HG03045 (cell line): ENCODE results near the gene MACO1.
"Not testable (repeated sequence)": the region's sequence is repeated elsewhere in the genome, so short reads cannot be mapped to it uniquely, and the experiment has no call there.

Experiments used
- ATAC-seq: cut with Tn5 transposase; IDR thresholded peaks from one replicate; pipeline ENCODE4 v1.9.1; 2021; ENCODE audit warnings: mild to moderate bottlenecking, moderate library complexity; ENCODE audit not compliant: unreplicated experiment

The MACO1 gene

DNA sequence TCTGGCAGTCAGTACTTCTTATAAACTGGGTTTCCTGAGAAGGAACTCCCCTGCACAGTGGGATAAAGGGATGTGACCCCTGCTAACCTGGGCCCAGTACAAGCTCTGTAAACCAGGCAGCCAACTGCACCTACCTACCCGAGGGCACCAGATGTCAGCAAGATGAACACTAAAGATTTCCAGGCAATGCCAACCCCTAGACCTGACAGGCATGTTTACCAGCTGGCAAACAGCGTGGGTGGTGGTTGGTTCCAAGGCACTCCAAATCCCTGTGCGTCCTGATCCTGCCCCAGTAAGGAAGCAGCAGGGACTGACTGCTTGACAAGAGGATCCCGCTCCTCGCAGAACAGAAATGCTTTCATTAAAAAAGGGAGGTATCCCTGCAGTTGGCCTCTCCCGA lies 7.5 kb upstream of the MACO1 start:
- not testable (repeated sequence) for ATAC-seq

DNA sequence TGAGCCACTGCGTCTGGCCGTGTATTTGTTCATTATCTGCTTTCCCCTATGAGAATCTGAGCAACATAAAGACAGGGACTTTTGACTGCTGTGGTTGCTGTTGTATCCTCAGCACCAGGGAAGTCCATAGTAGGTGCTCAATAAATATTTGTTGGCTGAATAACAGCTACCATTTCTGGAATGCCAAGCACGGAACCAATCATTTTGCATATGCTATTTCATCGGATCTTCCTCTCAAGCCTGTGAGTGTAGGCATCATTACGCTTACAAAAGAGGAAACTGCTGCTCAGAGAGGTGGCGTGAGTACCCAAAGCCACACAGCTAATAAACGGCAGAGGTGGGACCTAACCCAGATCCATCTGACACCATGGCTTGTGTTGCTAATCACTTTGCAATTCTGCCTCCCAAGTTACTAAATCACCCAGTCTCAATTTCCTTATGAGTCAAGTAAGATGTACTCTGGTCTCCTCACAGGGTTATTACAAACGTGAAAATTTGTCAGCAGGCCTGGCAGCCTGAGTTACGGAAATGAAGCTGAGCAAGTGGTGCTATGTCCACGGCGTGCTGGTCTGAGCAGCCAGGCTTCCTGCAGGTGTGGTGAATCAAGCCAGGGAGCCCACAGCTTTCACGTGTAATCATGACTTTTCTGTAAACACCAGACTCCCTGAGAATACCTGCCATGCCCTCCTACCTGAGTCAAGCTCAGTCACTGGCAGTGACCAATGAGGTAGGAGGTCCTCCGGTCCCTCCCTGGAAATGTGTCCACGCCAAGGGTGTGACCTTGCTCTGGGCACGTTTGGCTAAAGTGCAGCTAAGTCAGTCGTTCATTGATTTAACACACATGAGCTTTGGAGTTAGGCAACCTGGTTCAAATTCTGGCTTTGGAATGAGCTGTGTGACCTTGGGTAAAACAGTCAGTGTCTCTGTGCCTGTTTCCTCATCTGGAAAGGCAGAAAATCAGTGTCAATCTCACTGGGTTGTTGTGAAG lies 5.3 kb upstream of the MACO1 start:
- no peak for ATAC-seq

DNA sequence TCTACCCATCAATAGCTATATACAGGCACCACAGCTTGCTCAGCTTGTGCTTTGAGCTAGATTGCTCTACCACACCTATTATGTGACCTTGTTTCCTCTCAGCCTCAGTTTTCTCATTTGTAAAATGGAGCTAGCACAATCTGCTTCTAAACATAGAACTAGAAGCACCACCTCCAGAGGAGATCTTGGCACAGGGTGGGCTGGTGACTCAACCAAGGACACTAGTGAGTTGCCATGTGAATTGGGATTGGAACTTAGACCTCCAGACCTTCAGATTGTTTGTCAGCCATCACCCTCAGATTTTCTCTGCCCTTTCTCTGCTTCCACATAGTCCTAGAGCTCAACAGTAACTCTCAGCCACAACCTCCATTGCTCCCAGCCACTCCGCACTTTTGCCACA lies 3.0 kb upstream of the MACO1 start:
- ATAC-seq = no peak

DNA sequence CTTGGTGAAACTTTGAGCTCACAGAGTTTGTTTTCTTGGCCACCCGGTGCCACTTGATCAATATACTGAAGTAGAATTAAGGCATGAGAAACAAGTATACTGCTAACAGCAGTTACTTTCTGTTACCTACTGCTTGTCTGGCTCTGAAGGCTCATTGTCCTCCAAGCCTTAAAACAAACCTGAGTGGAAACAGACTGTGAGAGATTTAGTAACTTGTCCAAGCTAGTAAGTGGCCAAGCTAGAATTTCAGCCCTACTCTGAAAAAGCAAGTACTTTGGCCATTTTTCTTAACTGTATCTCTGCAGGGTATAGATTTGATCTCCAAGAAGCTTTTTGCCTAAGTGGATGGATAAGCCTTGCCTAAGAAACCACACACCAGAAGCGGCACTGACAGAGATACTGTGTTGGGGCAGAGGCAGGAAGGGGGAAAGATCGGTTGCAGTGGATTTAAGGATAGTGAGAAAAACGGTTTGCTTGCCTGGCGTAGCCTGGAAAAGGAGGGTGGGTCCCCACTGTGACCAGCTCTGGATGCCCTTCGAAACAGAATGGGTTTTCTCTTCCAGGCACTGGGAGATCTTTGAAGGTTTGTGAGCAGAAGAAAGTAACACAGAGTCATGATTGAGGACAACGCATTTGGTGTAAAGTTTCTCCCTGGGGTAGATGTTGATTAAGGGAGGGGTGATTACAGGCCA lies 2.1 kb upstream of the MACO1 start:
- no peak for ATAC-seq

DNA sequence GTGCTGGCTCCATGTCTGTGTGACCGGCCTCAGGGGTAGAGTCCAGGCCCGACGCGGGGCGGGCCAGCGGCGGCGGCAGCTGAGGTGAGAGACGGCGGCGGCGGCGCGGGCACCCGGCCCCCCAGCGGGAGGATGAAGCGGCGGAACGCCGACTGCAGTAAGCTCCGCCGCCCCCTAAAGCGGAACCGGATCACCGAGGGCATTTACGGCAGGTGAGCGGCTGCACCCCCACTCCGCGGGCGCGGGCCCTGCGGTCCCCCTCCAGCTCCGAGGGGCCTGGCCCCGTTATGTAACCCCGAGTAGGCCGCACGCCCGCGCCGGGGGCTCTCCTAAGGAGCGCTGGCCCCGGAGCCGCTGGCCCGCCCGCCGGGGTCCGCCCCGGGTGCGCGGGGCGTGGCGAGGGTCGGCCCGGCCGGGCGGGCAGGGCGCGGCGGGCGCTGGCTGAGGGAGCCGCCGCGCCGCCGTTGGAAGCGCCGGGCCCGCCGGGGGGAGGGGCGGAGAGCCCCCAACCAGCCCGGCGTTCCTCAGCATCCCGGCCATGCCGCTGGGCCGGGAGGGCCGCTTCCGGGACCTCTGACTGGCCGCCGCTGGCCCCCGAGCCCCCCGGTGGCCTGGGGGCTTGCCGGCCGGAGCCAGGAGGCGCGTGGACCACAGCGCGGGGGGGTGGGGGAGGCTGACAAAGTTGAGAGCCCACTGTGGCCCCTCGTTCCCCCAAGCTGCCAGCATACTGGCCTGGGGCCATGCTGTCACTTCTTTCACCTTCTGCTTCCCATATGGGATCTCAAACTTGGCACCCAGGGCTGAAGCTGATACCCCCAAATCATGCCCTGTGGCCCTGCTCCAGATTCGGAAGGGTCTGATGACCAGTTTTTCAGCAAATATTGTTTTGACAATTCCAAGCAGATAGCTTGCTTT lies 527 bp downstream of the MACO1 start:
- ATAC-seq = peak; percentile 30

DNA sequence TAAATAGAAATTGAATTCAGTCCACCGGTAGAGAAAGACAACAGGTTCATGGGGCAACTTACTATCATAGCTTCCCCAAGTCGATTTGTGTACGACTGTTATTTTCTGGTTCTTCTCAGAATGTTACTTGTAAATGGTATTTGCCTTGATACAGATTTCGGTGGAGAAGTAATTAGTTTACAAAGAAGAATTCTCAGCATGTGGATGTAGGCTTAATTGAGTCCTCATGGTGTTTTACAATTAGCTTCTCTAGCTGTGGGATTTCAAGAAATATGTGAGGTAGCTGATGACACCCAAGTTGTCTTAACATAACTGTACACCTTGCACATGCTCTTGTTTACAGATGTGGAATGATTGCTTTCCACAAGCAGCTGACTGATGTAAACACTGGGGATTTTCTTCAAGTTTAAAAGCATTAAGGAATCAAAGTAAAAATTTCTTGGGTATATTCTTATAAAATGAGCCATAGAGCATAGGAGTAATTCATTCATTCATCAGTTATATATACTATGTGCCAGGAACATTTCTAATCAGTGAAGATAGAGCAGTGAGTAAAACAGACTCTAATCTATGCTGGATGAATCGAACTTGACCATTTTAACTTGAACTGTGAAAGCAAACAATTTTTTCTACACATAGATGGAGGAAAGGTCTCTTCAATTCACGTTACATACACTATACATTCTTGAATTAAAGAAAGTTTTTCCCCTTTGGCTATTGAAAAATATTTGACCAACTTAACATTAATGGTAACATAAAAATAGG lies 1.4 kb downstream of the MACO1 start:
- ATAC-seq = no peak

DNA sequence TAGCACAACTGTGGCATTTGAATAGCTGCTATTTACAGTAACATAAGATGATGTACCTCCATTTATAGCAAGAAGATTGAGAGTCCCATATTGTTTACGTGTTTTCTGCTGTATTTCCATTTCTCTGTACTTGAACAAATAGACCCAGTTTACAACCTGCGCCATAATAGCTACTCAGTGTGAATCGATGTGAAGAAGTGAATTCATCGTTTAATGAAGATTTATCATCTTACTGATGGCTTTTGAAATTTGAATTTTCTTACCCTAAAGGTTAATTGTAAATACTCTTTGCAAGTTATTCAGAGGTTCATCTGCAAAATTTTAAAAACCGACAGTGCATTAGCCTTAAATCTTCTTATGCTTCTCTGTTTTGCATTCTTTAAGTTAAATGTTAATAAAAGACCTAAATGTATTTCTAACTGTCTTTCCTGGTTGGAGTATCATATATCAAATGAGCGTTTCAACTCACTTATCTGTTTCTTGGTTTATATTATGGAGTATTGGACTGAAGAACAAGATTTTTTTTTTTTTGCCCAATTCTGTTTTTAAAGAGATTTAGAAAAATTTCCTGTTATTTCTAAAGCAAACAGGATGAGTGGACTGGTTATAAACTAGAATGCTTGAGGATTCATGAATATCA lies 2.2 kb downstream of the MACO1 start:
- ATAC-seq = no peak

DNA sequence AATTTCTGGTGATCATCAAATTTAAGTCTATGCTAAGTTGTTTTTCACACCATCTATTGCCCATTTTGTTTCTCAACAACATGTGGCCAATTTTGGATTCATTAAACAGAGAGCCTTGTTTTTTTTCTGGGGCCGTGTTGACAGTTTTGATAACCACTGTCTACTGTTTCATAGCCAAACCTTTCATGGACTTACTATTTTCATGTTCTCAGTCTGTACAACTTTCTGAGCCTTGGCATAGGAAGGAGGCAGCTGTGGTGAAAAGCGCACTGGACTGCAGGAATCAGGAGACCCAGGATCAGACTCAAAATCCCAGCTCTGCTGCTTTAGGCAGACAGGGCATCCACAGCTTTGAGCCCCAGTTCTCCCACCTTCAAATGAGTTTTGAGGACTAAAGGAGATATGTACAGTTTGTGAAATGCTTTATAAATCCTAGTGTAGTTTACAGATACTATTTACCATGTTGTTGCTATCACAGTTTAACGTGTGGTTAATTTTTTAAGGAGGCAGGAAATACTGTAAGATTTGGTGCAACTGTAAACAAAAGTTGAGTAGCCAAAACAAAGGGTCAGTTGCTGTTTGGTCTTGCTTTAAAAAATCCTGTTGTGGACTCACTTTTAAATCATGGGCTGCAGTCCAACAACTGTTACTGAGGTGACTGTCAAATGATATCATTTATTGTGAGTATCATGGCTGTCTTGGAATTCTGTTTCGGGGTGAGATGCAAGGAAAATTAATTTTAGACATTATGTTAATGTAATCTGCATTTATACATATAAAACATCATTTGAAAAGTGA lies 2.9 kb downstream of the MACO1 start:
- no peak for ATAC-seq

DNA sequence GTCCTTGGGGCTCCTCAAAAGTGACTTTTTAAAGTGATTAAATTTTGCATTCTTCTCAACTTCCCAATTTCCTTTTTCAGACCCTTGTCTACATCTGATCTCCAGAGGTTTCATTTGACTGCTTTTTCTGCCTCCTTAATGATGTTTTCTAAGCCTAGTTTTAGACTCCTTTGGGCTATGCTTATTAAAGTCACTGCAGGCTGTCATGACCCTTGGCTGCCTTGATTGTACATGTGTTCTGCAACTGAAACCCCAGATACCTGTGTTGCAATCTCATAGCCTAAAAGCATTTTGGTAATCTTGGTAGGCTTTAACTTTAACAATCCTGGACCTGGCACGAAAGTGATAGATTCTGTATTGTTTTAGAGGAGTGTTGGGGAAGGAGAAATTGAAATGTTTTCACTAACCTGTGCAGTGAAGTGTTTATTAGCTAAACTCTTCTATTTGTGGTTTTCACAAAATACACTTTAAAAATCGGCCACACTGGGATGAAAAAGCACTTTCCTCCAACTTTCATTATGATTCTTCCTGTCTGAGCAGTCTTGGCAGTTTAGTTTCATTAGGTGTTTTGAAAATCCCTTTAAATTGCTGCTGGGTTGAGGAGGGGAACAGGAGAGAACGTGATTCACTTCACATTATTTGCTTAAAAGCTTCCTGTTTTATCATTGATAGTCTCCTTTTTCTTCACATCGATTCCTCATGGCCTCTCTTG lies 4.9 kb downstream of the MACO1 start:
- ATAC-seq = no peak

DNA sequence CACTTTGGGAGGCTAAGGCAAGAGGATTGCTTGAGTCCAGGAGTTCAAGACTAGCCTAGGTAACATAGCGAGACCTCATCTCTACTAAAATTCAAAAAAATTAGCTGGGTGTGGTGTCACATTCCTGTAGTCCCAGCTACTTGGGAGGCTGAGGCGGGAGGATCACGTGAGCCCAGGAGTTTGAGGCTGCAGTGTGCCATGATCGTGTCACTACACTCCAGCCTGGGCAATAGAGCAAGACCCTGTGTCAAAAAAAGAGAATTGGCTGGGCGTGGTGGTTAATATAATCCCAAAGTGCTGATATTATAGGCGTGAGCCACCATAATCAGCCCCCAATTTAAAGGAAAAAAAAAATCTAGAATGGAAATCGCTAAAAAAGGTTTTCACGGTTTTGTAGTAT lies 7.0 kb downstream of the MACO1 start:
- no peak for ATAC-seq

DNA sequence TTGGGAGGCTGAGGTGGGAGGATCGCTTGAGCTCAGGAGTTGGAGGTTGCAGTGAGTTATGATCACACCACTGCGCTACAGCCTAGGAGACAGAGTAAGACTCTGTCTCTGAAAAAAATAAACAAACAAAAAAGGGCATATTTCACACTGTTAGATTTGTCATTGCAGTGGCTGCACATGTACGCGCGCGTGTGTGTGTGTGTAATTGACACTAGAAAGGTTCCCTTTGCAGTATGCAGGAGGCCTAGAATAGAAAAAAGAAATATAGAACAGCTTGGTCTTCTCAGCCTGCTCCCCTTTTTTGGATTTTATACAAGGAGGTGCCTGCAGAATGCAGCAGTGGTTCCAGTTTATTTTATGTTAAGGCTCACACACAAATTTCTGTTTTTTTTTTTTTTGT lies 8.6 kb downstream of the MACO1 start:
- no peak for ATAC-seq

DNA sequence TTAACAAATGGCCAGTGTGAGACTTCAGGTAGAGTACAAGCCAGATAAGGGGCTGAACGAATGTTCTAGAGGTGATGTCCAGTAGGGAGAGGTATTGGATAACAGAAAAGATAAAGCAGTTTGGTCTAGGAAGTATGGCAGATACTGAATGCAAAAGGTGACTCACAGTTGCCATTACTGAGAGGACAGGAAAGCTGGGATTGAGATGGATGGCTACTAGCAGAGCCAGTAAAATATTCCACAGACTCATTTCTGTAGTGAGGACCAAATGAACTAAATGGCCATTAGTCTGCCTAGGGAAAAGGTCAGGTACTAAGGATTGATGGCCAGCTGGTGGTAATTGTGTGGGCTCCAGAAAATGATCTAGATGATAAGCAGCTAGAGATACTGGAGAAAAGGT lies 11.5 kb downstream of the MACO1 start:
- ATAC-seq = no peak

DNA sequence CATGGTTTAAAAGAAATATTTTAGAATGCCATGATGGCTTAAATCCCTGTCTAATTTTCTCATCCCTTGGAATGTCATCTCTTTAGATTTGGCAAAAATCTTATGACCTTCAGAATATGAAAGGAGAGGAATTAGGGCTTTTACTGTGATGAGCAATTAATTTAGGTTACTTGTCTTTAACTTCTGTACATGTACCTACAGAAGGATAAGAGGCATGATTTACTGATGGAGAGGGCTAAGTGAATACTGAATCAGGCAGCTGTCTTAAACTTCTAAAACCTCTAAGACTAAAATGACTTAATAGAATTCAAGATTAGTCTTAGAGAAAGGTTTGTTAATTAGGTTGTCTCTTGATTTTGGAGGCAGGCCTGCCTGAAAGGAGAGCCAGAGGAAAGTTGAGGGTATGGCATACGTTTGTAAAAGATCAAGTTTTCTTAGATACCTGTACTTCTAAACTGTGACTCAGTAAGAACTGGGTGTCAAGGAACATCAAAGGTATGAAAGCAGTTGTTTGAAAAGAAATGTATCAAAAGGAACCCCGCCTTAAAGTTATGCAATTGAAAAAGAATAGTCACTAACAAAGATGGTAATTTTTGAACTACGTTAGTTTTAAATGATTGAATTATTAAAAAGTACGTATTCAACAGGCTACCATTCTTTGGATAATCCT lies 12.5 kb downstream of the MACO1 start:
- ATAC-seq = no peak

DNA sequence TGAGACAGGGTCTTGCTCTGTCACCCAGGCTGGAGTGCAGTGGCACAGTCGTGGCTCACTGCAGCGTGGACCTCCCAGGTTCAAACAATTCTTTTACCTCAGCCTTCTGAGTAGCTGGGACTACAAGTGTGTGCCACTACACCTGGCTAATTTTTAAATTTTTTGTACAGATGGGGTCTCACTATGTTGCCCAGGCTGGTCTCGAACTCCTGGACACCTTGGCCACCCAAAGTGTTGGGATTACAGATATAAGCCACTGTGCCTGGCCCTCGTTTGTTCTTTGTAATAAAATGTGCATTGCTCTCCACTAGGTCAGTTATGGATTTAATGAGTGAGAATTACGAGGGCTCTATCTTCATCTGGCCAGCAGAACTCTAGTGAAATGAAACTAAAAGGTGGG lies 13.9 kb downstream of the MACO1 start:
- ATAC-seq = not testable (repeated sequence)

DNA sequence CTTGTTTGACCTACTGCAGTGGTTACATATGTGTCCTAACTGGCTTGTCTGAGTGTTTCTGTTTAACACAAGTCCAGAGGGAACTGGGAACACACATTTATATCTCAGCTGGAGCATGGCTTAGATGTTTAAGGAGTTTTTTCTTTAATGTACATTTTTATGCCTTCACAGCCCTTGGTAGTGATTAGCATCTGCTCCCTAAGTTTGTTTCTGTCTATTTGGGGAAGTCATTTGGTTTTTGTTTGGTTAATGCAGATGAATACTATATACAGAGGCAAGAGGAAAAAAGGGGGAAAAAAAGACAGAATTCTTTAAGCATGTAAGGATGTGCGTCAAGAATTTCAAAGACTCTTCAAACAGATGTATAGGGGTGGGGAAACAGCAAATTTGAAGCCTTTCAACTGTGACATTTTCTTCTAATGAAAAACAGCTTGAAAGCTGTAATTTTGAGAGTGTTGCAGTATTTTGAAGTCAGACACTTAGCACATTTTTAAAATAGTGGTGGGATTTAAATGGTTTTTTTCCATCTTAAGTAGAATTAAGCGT lies 15.4 kb downstream of the MACO1 start:
- no peak for ATAC-seq

DNA sequence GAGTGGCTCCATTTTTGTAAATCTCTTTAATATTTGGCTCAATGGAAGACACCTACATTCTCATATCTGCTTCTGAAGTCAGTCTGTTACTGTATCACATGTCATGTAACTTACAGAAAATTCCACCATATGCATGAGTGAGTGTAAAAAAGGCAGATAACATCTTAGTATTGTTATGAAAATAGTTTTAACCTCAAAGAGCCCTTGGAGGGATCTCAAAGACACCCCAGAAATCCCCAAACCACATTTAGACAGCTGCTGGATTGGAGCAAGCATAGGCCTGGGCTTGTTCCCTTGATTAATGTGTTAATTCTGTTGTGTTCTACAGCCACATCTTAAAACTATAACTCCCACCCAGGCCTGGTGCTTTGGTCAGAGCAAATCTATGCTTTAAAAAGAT lies 16.9 kb downstream of the MACO1 start:
- ATAC-seq = peak; percentile 52

DNA sequence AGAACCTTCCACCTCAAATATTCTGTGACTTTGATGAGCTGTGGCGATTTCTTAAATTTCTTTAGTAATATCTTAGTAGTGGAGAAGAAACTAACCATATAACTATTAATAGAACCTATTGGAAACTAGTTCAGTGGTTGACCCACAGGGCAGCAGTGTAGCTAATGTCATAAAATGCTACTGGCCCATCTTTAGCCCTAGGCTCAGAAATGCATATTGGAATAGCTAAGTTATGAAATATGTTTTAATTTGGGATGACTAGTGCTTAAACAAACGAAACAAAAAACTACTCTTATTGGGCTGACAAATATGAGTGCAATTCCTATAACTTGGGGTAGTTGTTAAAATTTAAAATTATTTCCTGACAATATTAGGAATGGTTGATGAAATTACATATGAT lies 20.2 kb downstream of the MACO1 start:
- no peak for ATAC-seq

DNA sequence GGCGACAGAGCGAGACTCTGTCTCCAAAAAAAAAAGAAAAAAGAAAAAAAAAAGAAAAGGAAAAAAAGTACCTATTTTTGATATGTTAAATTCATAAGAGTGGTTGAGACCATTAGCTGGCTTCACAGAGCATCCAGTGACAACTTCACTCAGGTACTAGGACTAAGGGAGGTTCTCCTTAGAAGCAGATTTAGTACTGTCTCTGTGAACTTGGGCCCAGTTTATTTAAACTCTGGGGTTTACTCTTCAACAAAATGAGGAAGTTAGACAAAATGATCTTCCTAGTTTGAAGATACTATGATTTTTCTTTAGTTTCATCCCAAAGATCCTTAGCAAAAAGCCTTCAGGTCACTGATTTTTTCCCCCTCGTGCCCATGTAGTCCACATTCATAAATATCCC lies 21.2 kb downstream of the MACO1 start:
- no peak for ATAC-seq
